OCI-LY1 (cell line): Measurements from ENCODE around the gene CDHR3.

Experiments
- H2AFZ ChIP-seq: fragments of 200-600 bp; sonication (generic), shearing (Covaris generic); 2 replicates; pipeline ENCODE4 v1.6.0; 2014; ENCODE audit warnings: antibody characterized with exemption, mild to moderate bottlenecking, low read length
- H3F3A ChIP-seq: fragments of 200-600 bp; sonication (generic), shearing (Covaris generic); 2 replicates; pipeline ENCODE4 v1.6.0; 2014; ENCODE audit warnings: mild to moderate bottlenecking, antibody characterized with exemption, low read length, moderate library complexity; ENCODE audit not compliant: insufficient read depth
- H3K27ac ChIP-seq: fragments of 200-600 bp; sonication (generic); 2 replicates; pipeline ENCODE4 v1.5.1; 2014; ENCODE audit warnings: low read length, mixed run types, mild to moderate bottlenecking, low read depth; ENCODE audit not compliant: poor library complexity, severe bottlenecking
- H3K27me3 ChIP-seq: fragments of 200-600 bp; sonication (generic); 2 replicates; pipeline ENCODE4 v1.6.0; 2014; ENCODE audit warnings: antibody characterized with exemption, mild to moderate bottlenecking, low read length, moderate library complexity; ENCODE audit not compliant: insufficient read depth
- H3K36me3 ChIP-seq: fragments of 200-600 bp; sonication (generic); 2 replicates; pipeline ENCODE4 v1.6.1; 2014; ENCODE audit warnings: mild to moderate bottlenecking, antibody characterized with exemption, low read length, moderate library complexity, mixed read lengths; ENCODE audit not compliant: insufficient read depth
- H3K4me1 ChIP-seq: fragments of 200-600 bp; sonication (generic); 2 replicates; pipeline ENCODE4 v1.5.1; 2014; ENCODE audit warnings: mild to moderate bottlenecking, low read length, moderate library complexity; ENCODE audit not compliant: insufficient read depth, severe bottlenecking
- H3K4me2 ChIP-seq: fragments of 200-600 bp; sonication (generic), shearing (Covaris generic); 2 replicates; pipeline ENCODE4 v1.6.1; 2014; ENCODE audit warnings: low read length
- H3K4me3 ChIP-seq: fragments of 200-600 bp; sonication (generic); 2 replicates; pipeline ENCODE4 v1.5.1; 2014; ENCODE audit warnings: low read length, low read depth, mild to moderate bottlenecking, mixed read lengths; ENCODE audit not compliant: poor library complexity, severe bottlenecking
- H3K79me2 ChIP-seq: fragments of 200-600 bp; shearing (Covaris generic); 2 replicates; pipeline ENCODE4 v1.6.1; 2016; ENCODE audit warnings: mixed run types, low read length, mixed read lengths; ENCODE audit not compliant: insufficient read depth
- H3K9ac ChIP-seq: fragments of 200-600 bp; sonication (generic), shearing (Covaris generic); 2 replicates; pipeline ENCODE4 v1.6.1; 2014; ENCODE audit warnings: mild to moderate bottlenecking, low read length, mixed read lengths
- H3K9me2 ChIP-seq: fragments of 200-600 bp; sonication (generic), shearing (Covaris generic); 2 replicates; pipeline ENCODE4 v1.6.1; 2014; ENCODE audit warnings: low read depth, mild to moderate bottlenecking, low read length, mixed read lengths
- H3K9me3 ChIP-seq: fragments of 200-600 bp; shearing (Covaris generic); 2 replicates; pipeline ENCODE4 v1.6.1; 2014; ENCODE audit warnings: low read length, mixed read lengths
- H4K20me1 ChIP-seq: fragments of 200-600 bp; sonication (generic), shearing (Covaris generic); 2 replicates; pipeline ENCODE4 v1.6.0; 2016; ENCODE audit warnings: mild to moderate bottlenecking, low read length; ENCODE audit not compliant: insufficient read depth
- EZH2 ChIP-seq: fragments of 200-600 bp; sonication (generic), shearing (Covaris generic); IDR thresholded peaks from 2 replicates; pipeline ENCODE4 v1.8.0; 2017; ENCODE audit warnings: borderline replicate concordance, mixed run types, mild to moderate bottlenecking, antibody characterized with exemption, low read length, moderate library complexity, mixed read lengths
- TF ChIP-seq, protein P1 (sequence below): fragments of 200-600 bp; sonication (generic), shearing (Covaris generic); IDR thresholded peaks from 2 replicates; pipeline ENCODE4 v1.5.1; 2017; ENCODE audit warnings: mild to moderate bottlenecking, antibody characterized with exemption, low read length, moderate library complexity, mixed read lengths

Gene CDHR3

DNA sequence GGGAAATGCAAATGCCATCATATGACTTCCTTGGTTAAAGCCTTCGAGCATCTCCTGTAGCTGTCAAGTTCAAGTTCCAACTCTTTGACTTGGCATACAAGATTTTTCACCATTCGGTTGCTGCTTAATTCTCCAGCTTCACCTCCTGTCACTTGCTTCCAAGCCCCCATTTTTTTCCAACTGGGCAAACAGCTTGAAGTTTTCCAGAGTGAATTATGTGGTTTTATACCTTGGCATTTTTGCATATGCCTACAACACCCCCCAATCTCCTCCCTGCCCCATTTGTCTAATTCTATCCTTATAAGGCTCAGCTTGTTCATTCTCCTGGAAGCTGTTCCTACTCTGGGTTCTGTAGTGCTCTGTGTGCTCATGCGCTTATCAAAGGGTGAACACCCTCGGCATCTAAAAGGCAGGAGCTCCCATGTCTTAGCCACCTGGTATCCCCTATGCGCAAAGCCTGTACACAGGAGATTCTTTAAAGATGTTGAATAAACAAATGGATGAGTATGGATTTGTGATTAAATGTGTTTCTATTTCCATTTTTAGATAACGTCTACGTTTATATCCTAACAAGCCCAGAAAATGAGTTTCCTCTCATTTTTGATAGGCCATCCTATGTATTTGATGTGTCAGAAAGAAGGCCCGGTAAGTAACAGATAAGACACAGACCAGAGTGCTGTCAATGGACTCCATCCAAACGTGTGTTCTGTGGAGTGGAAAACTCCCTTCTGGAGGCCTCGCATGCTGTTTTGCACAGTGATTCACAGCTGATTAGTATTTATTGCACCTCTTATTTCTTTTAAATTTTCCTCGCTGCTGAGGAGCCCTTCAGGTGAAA lies 52.5 kb downstream of the CDHR3 start:
- Histone ChIP-seq H3K4me1 (peaks cover 28% of the 10 kb centered on the region), H3K27ac (no peak overlapping the region), H3K9me3 (no peaks in the 10 kb centered on the region), H3K36me3 (no peaks in the 10 kb centered on the region), H3K4me3 (no peak overlapping the region), H3K79me2 (no peaks in the 10 kb centered on the region), H3K9me2 (no peaks in the 10 kb centered on the region), H4K20me1 (no peaks in the 10 kb centered on the region), H2AFZ (no peak overlapping the region), H3K9ac (no peak overlapping the region), H3K4me2 (no peak overlapping the region), H3K27me3 (no peaks in the 10 kb centered on the region), H3F3A (no peaks in the 10 kb centered on the region)
- TF ChIP-seq, protein P1, sequence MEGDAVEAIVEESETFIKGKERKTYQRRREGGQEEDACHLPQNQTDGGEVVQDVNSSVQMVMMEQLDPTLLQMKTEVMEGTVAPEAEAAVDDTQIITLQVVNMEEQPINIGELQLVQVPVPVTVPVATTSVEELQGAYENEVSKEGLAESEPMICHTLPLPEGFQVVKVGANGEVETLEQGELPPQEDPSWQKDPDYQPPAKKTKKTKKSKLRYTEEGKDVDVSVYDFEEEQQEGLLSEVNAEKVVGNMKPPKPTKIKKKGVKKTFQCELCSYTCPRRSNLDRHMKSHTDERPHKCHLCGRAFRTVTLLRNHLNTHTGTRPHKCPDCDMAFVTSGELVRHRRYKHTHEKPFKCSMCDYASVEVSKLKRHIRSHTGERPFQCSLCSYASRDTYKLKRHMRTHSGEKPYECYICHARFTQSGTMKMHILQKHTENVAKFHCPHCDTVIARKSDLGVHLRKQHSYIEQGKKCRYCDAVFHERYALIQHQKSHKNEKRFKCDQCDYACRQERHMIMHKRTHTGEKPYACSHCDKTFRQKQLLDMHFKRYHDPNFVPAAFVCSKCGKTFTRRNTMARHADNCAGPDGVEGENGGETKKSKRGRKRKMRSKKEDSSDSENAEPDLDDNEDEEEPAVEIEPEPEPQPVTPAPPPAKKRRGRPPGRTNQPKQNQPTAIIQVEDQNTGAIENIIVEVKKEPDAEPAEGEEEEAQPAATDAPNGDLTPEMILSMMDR: no peak
- no peak for TF ChIP-seq EZH2

DNA sequence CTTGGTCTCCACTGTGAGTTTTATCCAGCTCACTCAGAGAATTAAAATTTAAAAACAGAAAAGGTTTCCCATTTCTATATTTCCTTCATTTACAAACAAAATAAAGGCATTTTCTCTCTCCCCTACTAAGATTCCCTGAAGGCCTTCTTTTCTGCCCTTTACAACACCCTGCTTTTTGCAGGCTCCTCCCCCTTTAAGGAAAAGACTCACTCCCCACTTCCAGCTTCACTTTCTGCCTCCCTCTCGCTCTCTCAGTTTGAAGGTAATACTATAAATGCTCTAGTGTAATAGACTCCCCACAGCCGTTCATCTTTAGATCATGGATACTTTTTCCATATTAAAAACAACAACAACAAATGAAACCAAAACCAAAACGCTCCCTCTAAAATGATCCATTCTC lies 53.3 kb downstream of the CDHR3 start:
- H3K4me2 ChIP-seq: no peak overlapping the region
- H3K9me2 ChIP-seq: no peaks in the 10 kb centered on the region
- no peak overlapping the region for H3K27ac ChIP-seq
- TF ChIP-seq EZH2: no peak
- TF ChIP-seq, protein P1: no peak
- H3K27me3 ChIP-seq: no peaks in the 10 kb centered on the region
- no peak overlapping the region for H2AFZ ChIP-seq
- H3K4me3 ChIP-seq: no peak overlapping the region
- H4K20me1 ChIP-seq: no peaks in the 10 kb centered on the region
- no peaks in the 10 kb centered on the region for H3K9me3 ChIP-seq
- H3F3A ChIP-seq: no peaks in the 10 kb centered on the region
- H3K4me1 ChIP-seq: peaks cover 36% of the 10 kb centered on the region
- no peaks in the 10 kb centered on the region for H3K36me3 ChIP-seq
- H3K79me2 ChIP-seq: no peaks in the 10 kb centered on the region
- no peak overlapping the region for H3K9ac ChIP-seq

DNA sequence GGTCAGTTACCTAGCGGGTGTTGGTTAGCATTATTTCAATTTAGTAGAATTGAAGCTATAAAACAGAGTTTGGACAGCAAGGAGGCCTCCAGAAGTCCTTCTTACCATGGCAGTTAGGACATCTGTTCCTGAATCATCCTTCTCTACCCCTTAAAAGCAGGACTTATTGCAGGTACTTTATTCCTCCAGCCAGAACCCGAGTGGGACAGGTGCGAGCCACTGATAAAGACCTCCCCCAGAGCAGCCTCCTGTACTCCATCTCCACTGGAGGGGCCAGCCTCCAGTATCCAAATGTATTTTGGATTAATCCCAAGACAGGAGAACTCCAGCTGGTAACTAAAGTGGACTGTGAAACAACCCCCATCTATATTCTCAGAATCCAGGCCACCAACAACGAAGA lies 54.6 kb downstream of the CDHR3 start:
- no peak overlapping the region for H2AFZ ChIP-seq
- TF ChIP-seq, protein P1: no peak
- no peak for TF ChIP-seq EZH2
- no peaks in the 10 kb centered on the region for H4K20me1 ChIP-seq
- peaks cover 49% of the 10 kb centered on the region for H3K4me1 ChIP-seq
- no peaks in the 10 kb centered on the region for H3K9me2 ChIP-seq
- H3K27me3 ChIP-seq: no peaks in the 10 kb centered on the region
- no peak overlapping the region for H3K9ac ChIP-seq
- no peak overlapping the region for H3K27ac ChIP-seq
- no peaks in the 10 kb centered on the region for H3K36me3 ChIP-seq
- H3K9me3 ChIP-seq: no peaks in the 10 kb centered on the region
- no peaks in the 10 kb centered on the region for H3F3A ChIP-seq
- no peak overlapping the region for H3K4me2 ChIP-seq
- no peak overlapping the region for H3K4me3 ChIP-seq
- H3K79me2 ChIP-seq: no peaks in the 10 kb centered on the region
